K562 (cell line): ENCODE data around the gene MLH3. TPM values are rescaled to one million over a fixed set of nuclear protein-coding genes. Genes with fewer than 3 reads are reported as not detected.

Source experiments
- ATAC-seq: fragments of 200-7000 bp; cut with Tn5 transposase; 3 replicates; pipeline ENCODE4 v1.9.1; 2020; ENCODE audit warnings: moderate library complexity
- BruUV-seq: library from RNA; stranded (reverse); fragments of 400-500 nt; replicated peaks from 2 replicates; lab custom pipeline; 2021; lab: Mats Ljungman, UMichigan
- CTCF ChIA-PET: fragments of 300-600 bp; formaldehyde crosslinking; extraction: SDS; loops from one replicate; lab custom pipeline; 2021; ENCODE audit warnings: low intra/inter-chr PET ratio; lab: Yijun Ruan, JAX
- POLR2A ChIA-PET: fragments of 300-600, 350-650 bp; sonication (Branson Sonifier 250); formaldehyde crosslinking; extraction: SDS; loops from one replicate; lab custom pipeline; 2021; ENCODE audit warnings: antibody characterized with exemption, inconsistent platforms; lab: Yijun Ruan, JAX
- DNase-seq, 4 experiments: peaks; one replicate each; pipeline versions ENCODE4 v3.0.0 to v3.0.0-alpha.2; 2011 to 2018; ENCODE audit warnings: low spot score in 3 of 4, mixed read lengths in 3 of 4; ENCODE audit errors: extremely low read depth in 1 of 4
- FAIRE-seq: peaks from 2 replicates; lab custom pipeline; 2011; peaks lifted over from hg19 to GRCh38; lab: Jason Lieb, UNC
- H2AFZ ChIP-seq: 2 replicates; pipeline ENCODE4 v1.6.0; 2011; ENCODE audit warnings: low read depth, low read length, control low read depth, inconsistent platforms
- H3K27ac ChIP-seq: fragments of 200-600 bp; 3 replicates; pipeline ENCODE4 v1.8.0; 2011; ENCODE audit warnings: low read depth, mild to moderate bottlenecking, control low read depth, inconsistent platforms, low read length, moderate library complexity, mixed read lengths; ENCODE audit errors: extremely low read depth
- H3K27me3 ChIP-seq, 2 experiments: fragments of 300-600 bp in 1 of 2; 2 replicates in 1 of 2; 3 replicates in 1 of 2; pipeline versions ENCODE4 v1.6.0 to v1.8.0; 2011; ENCODE audit warnings: inconsistent platforms in 2 of 2, low read length in 2 of 2, mild to moderate bottlenecking in 1 of 2, mixed read lengths in 1 of 2, moderate library complexity in 1 of 2; ENCODE audit not compliant: control insufficient read depth in 2 of 2, insufficient read depth in 2 of 2
- H3K36me3 ChIP-seq: fragments of 300-600 bp; 3 replicates; pipeline ENCODE4 v1.8.0; 2011; ENCODE audit warnings: mild to moderate bottlenecking, low read length, inconsistent platforms; ENCODE audit not compliant: control insufficient read depth, insufficient read depth
- H3K4me1 ChIP-seq, 2 experiments: fragments of 200-600 bp in 1 of 2; replicated peaks in 1 of 2; 2 replicates in 1 of 2; 3 replicates in 1 of 2; pipeline versions ENCODE4 v1.5.1 to v1.8.0; 2011; ENCODE audit warnings: inconsistent platforms in 2 of 2, low read length in 2 of 2, mild to moderate bottlenecking in 1 of 2, mixed read lengths in 1 of 2, moderate library complexity in 1 of 2; ENCODE audit not compliant: control insufficient read depth in 2 of 2, insufficient read depth in 2 of 2
- H3K4me2 ChIP-seq: 2 replicates; pipeline ENCODE4 v1.6.1; 2011; ENCODE audit warnings: low read length, control low read depth, inconsistent platforms, mixed read lengths; ENCODE audit not compliant: insufficient read depth
- H3K4me3 ChIP-seq: fragments of 200-600 bp; sonication (generic), shearing (Covaris generic); 2 replicates; pipeline ENCODE4 v1.5.1; 2016; ENCODE audit warnings: control low read depth, inconsistent platforms
- H3K79me2 ChIP-seq: fragments of 200-600 bp; 3 replicates; pipeline ENCODE4 v1.8.0; 2011; ENCODE audit warnings: low read length, inconsistent platforms; ENCODE audit not compliant: control insufficient read depth, insufficient read depth
- H3K9ac ChIP-seq, 2 experiments: 2 replicates each; pipeline versions ENCODE4 v1.6.0 to v1.6.1; 2011; ENCODE audit warnings: low read depth in 2 of 2, low read length in 2 of 2, control low read depth in 1 of 2, inconsistent platforms in 1 of 2, mild to moderate bottlenecking in 1 of 2, mixed read lengths in 1 of 2; ENCODE audit not compliant: insufficient read depth in 1 of 2
- H3K9me1 ChIP-seq: one replicate; pipeline ENCODE4 v1.6.0; 2011; ENCODE audit warnings: inconsistent platforms, mild to moderate bottlenecking, low read length, moderate library complexity; ENCODE audit not compliant: control insufficient read depth, insufficient read depth
- H3K9me3 ChIP-seq: replicated peaks from 2 replicates; pipeline ENCODE4 v1.5.1; 2011; ENCODE audit warnings: low read depth, low read length, inconsistent platforms; ENCODE audit not compliant: control insufficient read depth, insufficient read depth
- H4K20me1 ChIP-seq: replicated peaks from 2 replicates; pipeline ENCODE4 v1.6.1; 2011; ENCODE audit warnings: low read length, inconsistent platforms, mixed read lengths; ENCODE audit not compliant: control insufficient read depth, insufficient read depth
- E2F4 ChIP-seq: sonication (generic); formaldehyde crosslinking; IDR thresholded peaks from 2 replicates; pipeline ENCODE4 v1.8.0; 2022; ENCODE audit warnings: mild to moderate bottlenecking, low read depth, missing genetic modification reagents
- ELF1 ChIP-seq: fragments of 200-800 bp; sonication (Bioruptor generic); IDR thresholded peaks from 2 replicates; pipeline ENCODE4 v1.6.1; 2016; ENCODE audit warnings: missing genetic modification characterization, missing compliant biosample characterization
- ETV5 ChIP-seq: sonication (generic); formaldehyde crosslinking; IDR thresholded peaks from 2 replicates; pipeline ENCODE4 v1.4.0; 2020; ENCODE audit warnings: low read depth, mild to moderate bottlenecking, missing genetic modification reagents
- GTF3C2 ChIP-seq: IDR thresholded peaks from 3 replicates; pipeline ENCODE4 v1.6.1; 2011; ENCODE audit warnings: borderline replicate concordance, mild to moderate bottlenecking, moderate library complexity; ENCODE audit not compliant: insufficient read length; ENCODE audit errors: extremely low read depth
- NELFE ChIP-seq: IDR thresholded peaks from 2 replicates; pipeline ENCODE4 v1.6.1; 2011; ENCODE audit warnings: mild to moderate bottlenecking; ENCODE audit not compliant: insufficient read depth, insufficient read length
- TCF7L2 ChIP-seq: fragments of 150-350 bp; IDR thresholded peaks from 2 replicates; pipeline ENCODE4 v1.6.1; 2016; ENCODE audit warnings: low read depth, mild to moderate bottlenecking, low read length, moderate library complexity
- WGBS: fragments of 100-300 bp; shearing (Covaris generic); methylation state at CpG from one replicate; pipeline ENCODE4 v1.1.6; 2016; ENCODE audit warnings: low coverage, mixed read lengths; ENCODE audit not compliant: insufficient coverage; ENCODE audit errors: missing lambda C conversion rate; 5-methylcytosine and 5-hydroxymethylcytosine counted together
- in situ Hi-C: fragments of 300-500 bp; cut with MboI; formaldehyde crosslinking; loops from 4 replicates; pipeline ENCODE4 v1.15.0; 2018; ENCODE audit warnings: inconsistent platforms, mixed read lengths
- intact Hi-C: fragments of 100-400 bp; cut with micrococcal nuclease; formaldehyde crosslinking; loops from 2 replicates; pipeline ENCODE4 v1.14.2; 2022
- polyA plus RNA-seq, 8 experiments: library from polyadenylated mRNA; depleted of rRNA in 4 of 8; stranded (reverse) in 5 of 8; unstranded in 3 of 8; fragments of >200 nt; fragmentation: Nextera tagmentation in 2 of 8; fragmentation: Illumina TruSeq in 1 of 8; extraction: Ambion mirVana in 2 of 8; extraction: Trizol in 1 of 8; gene quantifications; 2 replicates each; pipeline versions ENCODE4 v1.2.1 to v1.2.3, GENCODE V29; 2011 to 2014; ENCODE audit warnings: inconsistent platforms in 1 of 8, missing spikeins in 1 of 8
- total RNA-seq, 7 experiments: library from RNA; depleted of rRNA in 6 of 7; stranded (reverse); fragments of >200 nt in 6 of 7; fragmentation: Illumina TruSeq in 2 of 7; extraction: Trizol in 2 of 7; gene quantifications; 2 replicates each; pipeline versions ENCODE4 v1.2.1 to v1.2.3, GENCODE V29; 2011 to 2021; ENCODE audit warnings: low replicate concordance in 1 of 7
- TF ChIP-seq, protein P1 (sequence below), 2 experiments: fragments of 450-650 bp; IDR thresholded peaks; 2 replicates each; pipeline ENCODE4 v1.6.1; 2018; ENCODE audit warnings: mild to moderate bottlenecking in 2 of 2, low read depth in 1 of 2; ENCODE audit not compliant: partially characterized antibody in 2 of 2

MLH3 gene
- total and polyA plus RNA-seq, 9 of the 15 experiments (the other 6 are each of a cell fraction or from before 2014, with no cell fraction given): 5.9 to 15.3 (median 10.7) TPM

- no peak for FAIRE-seq
- CTCF ChIA-PET: no interaction called here
Observed at GRCh38 chr14:75092698-75093097, 41.4 kb upstream of the MLH3 start.

More at GRCh38 chr14:75092698-75093097, 41.4 kb upstream of the MLH3 start:
- H3K27me3 ChIP-seq: no peaks in the 10 kb centered on the region
- TF ChIP-seq GTF3C2 (no peak), E2F4 (CRISPR knock-in tag) (no peak), TCF7L2 (no peak), NELFE (no peak), ETV5 (no peak), ELF1 (no peak)
- TF ChIP-seq, protein P1, sequence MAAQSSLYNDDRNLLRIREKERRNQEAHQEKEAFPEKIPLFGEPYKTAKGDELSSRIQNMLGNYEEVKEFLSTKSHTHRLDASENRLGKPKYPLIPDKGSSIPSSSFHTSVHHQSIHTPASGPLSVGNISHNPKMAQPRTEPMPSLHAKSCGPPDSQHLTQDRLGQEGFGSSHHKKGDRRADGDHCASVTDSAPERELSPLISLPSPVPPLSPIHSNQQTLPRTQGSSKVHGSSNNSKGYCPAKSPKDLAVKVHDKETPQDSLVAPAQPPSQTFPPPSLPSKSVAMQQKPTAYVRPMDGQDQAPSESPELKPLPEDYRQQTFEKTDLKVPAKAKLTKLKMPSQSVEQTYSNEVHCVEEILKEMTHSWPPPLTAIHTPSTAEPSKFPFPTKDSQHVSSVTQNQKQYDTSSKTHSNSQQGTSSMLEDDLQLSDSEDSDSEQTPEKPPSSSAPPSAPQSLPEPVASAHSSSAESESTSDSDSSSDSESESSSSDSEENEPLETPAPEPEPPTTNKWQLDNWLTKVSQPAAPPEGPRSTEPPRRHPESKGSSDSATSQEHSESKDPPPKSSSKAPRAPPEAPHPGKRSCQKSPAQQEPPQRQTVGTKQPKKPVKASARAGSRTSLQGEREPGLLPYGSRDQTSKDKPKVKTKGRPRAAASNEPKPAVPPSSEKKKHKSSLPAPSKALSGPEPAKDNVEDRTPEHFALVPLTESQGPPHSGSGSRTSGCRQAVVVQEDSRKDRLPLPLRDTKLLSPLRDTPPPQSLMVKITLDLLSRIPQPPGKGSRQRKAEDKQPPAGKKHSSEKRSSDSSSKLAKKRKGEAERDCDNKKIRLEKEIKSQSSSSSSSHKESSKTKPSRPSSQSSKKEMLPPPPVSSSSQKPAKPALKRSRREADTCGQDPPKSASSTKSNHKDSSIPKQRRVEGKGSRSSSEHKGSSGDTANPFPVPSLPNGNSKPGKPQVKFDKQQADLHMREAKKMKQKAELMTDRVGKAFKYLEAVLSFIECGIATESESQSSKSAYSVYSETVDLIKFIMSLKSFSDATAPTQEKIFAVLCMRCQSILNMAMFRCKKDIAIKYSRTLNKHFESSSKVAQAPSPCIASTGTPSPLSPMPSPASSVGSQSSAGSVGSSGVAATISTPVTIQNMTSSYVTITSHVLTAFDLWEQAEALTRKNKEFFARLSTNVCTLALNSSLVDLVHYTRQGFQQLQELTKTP (IDR thresholded peaks at IDR 0.05; ENCODE audit: low read depth in 1 of 2, partially characterized antibody in 2 of 2): no peak
- intact Hi-C loops: no loop called here
- H3K9ac ChIP-seq: no peak overlapping the region
- H3K9me1 ChIP-seq: no peaks in the 10 kb centered on the region
- WGBS: 86% methylated on average over 2 of the region's 2 CpGs
- H3K36me3 ChIP-seq: peaks cover 31% of the 10 kb centered on the region; the same call in 2 of the 3 replicates
- no peak overlapping the region for H3K4me3 ChIP-seq
- H3K4me2 ChIP-seq: no peak overlapping the region
- no peak overlapping the region for H3K27ac ChIP-seq
- POLR2A ChIA-PET: interaction anchor here (0.9 to 1.0 kb wide), 2 partner anchors 9 to 11 kb away, joined by 3 read pairs; no protein-coding TSS in a partner anchor
- DNase-seq (no peak), ATAC-seq (no peak)
- no peaks in the 10 kb centered on the region for H3K79me2 ChIP-seq
- no TSS peak for BruUV-seq
- no peaks in the 10 kb centered on the region for H3K9me3 ChIP-seq
- H3K4me1 ChIP-seq: no peaks in the 10 kb centered on the region
- no peak overlapping the region for H2AFZ ChIP-seq
- H4K20me1 ChIP-seq: no peaks in the 10 kb centered on the region
- in situ Hi-C loops: no loop called here
